Measurements from ENCODE around the gene MICOS13.

The MICOS13 gene

DNA sequence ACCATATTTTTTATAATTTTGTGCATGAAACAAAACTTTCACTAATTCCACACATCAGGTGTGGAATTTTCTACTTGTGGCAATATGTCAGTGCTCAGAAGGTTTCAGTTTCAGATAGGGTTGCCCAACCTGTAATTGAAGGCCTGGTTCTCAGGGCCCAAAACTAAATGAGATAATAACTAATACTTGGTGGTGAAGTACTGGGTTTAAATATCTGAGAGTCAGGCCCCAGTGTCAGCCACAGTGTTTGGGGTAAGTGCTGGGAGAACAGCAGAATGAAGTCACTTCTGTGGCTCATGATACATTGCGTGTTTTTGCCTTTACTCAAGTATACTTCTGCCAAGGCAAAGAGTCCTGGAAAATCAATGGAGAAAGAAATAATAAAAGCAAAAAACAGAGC, 51.9 kb downstream of the MICOS13 start:
- no peak overlapping the region for H3K4me3 ChIP-seq (ENCODE audit: low read depth, low read length)
- TF ChIP-seq, protein P1, sequence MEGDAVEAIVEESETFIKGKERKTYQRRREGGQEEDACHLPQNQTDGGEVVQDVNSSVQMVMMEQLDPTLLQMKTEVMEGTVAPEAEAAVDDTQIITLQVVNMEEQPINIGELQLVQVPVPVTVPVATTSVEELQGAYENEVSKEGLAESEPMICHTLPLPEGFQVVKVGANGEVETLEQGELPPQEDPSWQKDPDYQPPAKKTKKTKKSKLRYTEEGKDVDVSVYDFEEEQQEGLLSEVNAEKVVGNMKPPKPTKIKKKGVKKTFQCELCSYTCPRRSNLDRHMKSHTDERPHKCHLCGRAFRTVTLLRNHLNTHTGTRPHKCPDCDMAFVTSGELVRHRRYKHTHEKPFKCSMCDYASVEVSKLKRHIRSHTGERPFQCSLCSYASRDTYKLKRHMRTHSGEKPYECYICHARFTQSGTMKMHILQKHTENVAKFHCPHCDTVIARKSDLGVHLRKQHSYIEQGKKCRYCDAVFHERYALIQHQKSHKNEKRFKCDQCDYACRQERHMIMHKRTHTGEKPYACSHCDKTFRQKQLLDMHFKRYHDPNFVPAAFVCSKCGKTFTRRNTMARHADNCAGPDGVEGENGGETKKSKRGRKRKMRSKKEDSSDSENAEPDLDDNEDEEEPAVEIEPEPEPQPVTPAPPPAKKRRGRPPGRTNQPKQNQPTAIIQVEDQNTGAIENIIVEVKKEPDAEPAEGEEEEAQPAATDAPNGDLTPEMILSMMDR (IDR thresholded peaks at IDR 0.05; ENCODE audit: control insufficient read depth, extremely low read depth, insufficient read depth) = no peak
- no peak for DNase-seq (ENCODE audit: low read depth)
